Ectodermal cell (in vitro differentiated cells): ENCODE results near the gene BACE1.

ENCODE experiments used
- H3K27ac ChIP-seq: 2 replicates; pipeline ENCODE4 v1.7.0; 2013; ENCODE audit warnings: mild to moderate bottlenecking, low read depth, low read length; ENCODE audit not compliant: insufficient read depth, poor library complexity, severe bottlenecking
- H3K27me3 ChIP-seq: 2 replicates; pipeline ENCODE4 v1.7.0; 2013; ENCODE audit warnings: mild to moderate bottlenecking, low read length; ENCODE audit not compliant: insufficient read depth, control insufficient read depth, poor library complexity, severe bottlenecking
- H3K36me3 ChIP-seq: one replicate; pipeline ENCODE4 v1.7.0; 2013; ENCODE audit warnings: low read length; ENCODE audit not compliant: control insufficient read depth, insufficient read depth
- H3K4me1 ChIP-seq: one replicate; pipeline ENCODE4 v1.7.0; 2013; ENCODE audit warnings: low read length; ENCODE audit not compliant: control insufficient read depth, insufficient read depth
- H3K4me3 ChIP-seq: 2 replicates; pipeline ENCODE4 v1.7.0; 2013; ENCODE audit warnings: low read depth, low read length, control low read depth; ENCODE audit not compliant: insufficient read depth
- H3K9me3 ChIP-seq: 2 replicates; pipeline ENCODE4 v1.7.0; 2013; ENCODE audit warnings: mild to moderate bottlenecking, low read length, moderate library complexity; ENCODE audit not compliant: control insufficient read depth
- WGBS, 2 experiments: methylation state at CpG; one replicate each; pipeline ENCODE4 v1.1.7; 2013; ENCODE audit warnings: missing lambda C conversion rate in 2 of 2; 5-methylcytosine and 5-hydroxymethylcytosine counted together

Gene BACE1

DNA sequence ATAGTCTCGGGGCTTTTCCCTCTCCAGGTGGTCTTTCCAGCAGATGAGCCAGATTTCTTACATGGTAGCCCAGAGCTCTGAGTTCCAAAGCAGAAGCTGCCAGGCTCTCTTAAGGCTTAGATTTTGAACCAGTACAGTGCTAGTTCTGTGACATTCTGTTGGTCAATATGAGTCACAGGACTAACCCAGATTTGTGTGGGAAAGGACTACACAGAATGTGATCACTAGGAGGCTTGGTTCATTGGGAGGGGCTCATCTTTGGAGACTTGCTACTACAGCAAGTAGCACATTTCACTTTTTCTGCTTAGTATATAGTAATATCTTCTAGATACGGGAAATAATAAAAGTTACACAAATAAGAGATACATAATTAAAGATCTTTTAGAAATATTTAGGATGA, 59.5 kb downstream of the BACE1 start:
- H3K4me3 ChIP-seq: no peak overlapping the region
- no peak overlapping the region for H3K27ac ChIP-seq
- no peaks in the 10 kb centered on the region for H3K4me1 ChIP-seq
- H3K9me3 ChIP-seq: no peaks in the 10 kb centered on the region
- H3K36me3 ChIP-seq: no peaks in the 10 kb centered on the region
- no peaks in the 10 kb centered on the region for H3K27me3 ChIP-seq
- 93 to 97% methylated on average over 1 of the region's 2 CpGs for WGBS, 2 experiments

DNA sequence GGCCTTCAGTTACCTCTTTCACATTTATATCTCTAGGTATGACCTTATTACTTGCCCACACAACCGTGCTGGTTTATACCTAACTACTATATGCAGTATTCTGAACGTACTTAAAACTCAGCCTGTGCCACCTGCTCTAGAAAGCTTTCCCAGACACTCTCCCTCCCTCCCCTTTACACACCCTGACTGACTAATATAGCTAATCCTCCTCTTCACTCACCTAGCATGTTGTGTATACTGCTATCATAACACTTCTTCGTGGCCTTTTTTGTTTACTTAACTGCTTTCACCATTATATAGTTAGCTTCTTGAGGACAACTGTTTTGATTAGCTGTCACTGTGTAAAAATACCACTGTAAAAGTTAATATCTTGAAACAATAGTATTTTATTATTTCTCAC, 60.1 kb downstream of the BACE1 start:
- no peak overlapping the region for H3K27ac ChIP-seq
- 90 to 96% methylated on average over 3 of the region's 3 CpGs for WGBS, 2 experiments
- H3K27me3 ChIP-seq: no peaks in the 10 kb centered on the region
- no peaks in the 10 kb centered on the region for H3K4me1 ChIP-seq
- no peak overlapping the region for H3K4me3 ChIP-seq
- no peaks in the 10 kb centered on the region for H3K9me3 ChIP-seq
- H3K36me3 ChIP-seq: no peaks in the 10 kb centered on the region

DNA sequence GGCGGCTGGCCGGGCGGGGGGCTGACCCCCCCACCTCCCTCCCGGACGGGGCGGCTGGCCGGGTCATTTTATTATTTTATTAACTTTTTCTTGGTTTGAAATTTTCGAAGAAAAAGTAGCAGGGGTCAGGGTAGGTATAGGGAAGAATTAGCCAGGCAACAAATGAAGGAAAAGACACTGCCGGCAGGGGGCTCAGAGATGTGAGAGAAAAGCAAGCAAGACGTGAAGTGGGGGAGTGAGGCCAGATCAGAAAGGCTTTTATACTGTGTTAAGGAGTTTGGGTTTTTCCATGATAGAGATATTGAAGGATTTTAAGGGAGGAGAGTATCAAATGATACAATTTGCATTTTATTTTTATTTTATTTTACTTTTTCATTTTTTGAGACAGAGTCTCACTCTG, 64.5 kb downstream of the BACE1 start:
- Histone ChIP-seq H3K27me3 (no peaks in the 10 kb centered on the region), H3K27ac (no peak overlapping the region), H3K4me1 (no peaks in the 10 kb centered on the region), H3K36me3 (peaks cover 22% of the 10 kb centered on the region), H3K9me3 (no peaks in the 10 kb centered on the region), H3K4me3 (no peak overlapping the region)
- WGBS, 2 experiments: 86 to 90% methylated on average over 4 to 5 of the region's 10 CpGs

DNA sequence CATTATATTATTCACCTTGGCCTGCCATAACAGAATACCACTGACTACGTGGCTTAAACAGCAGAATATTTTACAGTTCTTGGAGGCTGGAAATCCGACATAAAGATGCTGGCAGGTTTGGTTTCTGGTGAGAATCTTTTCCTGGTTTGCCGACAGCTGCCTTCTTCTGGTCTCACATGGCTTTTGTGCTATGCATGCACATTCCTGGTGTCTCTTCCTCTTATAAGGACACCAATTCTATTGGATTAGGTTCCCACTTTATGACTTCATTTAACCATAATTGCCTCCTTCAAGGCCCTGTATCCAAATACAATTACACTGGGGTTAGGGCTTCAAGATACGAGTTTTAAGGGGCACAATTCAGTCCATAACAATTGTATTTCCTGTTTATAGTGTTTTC, 66.5 kb downstream of the BACE1 start:
- Histone ChIP-seq H3K9me3 (no peaks in the 10 kb centered on the region), H3K27me3 (no peaks in the 10 kb centered on the region), H3K4me1 (no peaks in the 10 kb centered on the region), H3K36me3 (peaks cover 29% of the 10 kb centered on the region), H3K27ac (no peak overlapping the region), H3K4me3 (no peak overlapping the region)
- WGBS, 2 experiments: 94 to 99% methylated on average over 3 to 4 of the region's 4 CpGs

DNA sequence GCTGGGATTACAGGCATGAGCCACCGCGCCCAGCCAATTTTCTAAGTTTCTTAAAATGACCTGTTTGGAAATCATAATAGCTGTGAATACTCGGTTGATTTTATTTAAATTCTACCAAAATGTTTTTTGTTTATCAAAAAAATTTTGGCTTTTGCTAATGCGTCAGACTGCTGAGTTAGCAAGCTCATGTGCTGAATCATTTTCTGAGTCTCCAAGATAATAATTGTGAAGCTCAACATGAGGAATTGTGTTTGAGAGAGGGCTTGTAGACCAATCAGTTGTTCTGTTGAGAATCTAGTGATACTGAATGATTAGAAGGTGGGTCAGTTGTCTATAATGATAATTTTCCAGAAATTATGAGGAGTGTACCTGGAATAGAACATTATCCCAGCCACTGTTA, 67.7 kb downstream of the BACE1 start:
- H3K4me1 ChIP-seq: no peaks in the 10 kb centered on the region
- no peaks in the 10 kb centered on the region for H3K27me3 ChIP-seq
- H3K36me3 ChIP-seq: peaks cover 33% of the 10 kb centered on the region
- no peak overlapping the region for H3K27ac ChIP-seq
- no peaks in the 10 kb centered on the region for H3K9me3 ChIP-seq
- WGBS, 2 experiments: 92 to 95% methylated on average over 4 of the region's 4 CpGs
- no peak overlapping the region for H3K4me3 ChIP-seq

DNA sequence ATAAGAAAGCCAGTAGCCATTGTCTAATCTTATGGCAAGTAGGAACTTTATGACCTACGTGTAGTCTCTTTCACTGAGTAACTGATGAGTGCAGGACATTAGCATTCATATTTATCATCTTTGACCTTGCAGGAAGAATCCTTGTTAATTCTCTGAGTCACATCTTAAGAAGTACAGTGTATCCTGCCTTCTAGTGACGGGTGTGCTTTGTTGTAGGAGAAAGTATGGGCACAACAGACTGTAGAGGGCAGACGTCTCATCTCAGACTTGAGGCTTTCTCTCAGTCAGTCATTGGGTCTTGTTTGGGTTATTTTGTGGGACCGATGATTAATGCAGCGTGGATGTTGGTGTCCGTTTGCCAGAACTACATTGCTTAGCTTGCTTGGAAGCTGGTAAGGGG, 76.8 kb downstream of the BACE1 start:
- 89 to 93% methylated on average over 6 of the region's 6 CpGs for WGBS, 2 experiments
- Histone ChIP-seq H3K9me3 (no peaks in the 10 kb centered on the region), H3K4me1 (no peaks in the 10 kb centered on the region), H3K27ac (no peak overlapping the region), H3K36me3 (peaks cover 16% of the 10 kb centered on the region), H3K4me3 (no peak overlapping the region), H3K27me3 (no peaks in the 10 kb centered on the region)

DNA sequence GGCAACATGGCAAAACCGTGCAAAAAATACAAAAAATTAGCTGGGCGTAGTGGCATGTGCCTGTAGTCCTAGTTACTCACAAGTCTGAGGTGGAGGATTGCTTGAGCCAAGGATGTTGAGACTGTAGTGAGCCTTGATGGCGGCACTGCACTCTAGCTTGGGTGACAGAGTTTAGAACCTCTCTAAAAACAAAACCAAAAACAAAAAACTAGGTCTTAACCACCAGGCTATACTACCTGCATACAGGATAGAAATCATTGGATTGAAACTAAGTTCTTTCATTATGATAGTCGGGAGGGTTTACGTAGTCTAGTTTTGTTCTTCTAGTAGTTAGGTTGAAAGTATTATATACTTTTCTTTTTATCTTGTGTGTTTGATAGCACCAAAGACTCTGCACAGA, 77.8 kb downstream of the BACE1 start:
- peaks cover 13% of the 10 kb centered on the region for H3K36me3 ChIP-seq
- WGBS, 2 experiments: 92 to 96% methylated on average over 5 of the region's 5 CpGs
- H3K27ac ChIP-seq: no peak overlapping the region
- no peaks in the 10 kb centered on the region for H3K27me3 ChIP-seq
- H3K9me3 ChIP-seq: no peaks in the 10 kb centered on the region
- peaks cover 4% of the 10 kb centered on the region for H3K4me1 ChIP-seq
- H3K4me3 ChIP-seq: no peak overlapping the region
